H1 (cell line): Measurements from ENCODE around the gene ARID5B. TPM values are rescaled to one million over a fixed set of nuclear protein-coding genes. Genes with fewer than 3 reads are reported as not detected.

ENCODE experiments used
- CEBPB ChIP-seq: IDR thresholded peaks from 2 replicates; pipeline ENCODE4 v1.6.1; 2012; ENCODE audit warnings: low read depth, low read length
- CHD7 ChIP-seq: fragments of 300-600 bp; sonication (generic); IDR thresholded peaks from 2 replicates; pipeline ENCODE4 v1.7.1; 2012; ENCODE audit warnings: low read length, moderate library complexity, mild to moderate bottlenecking, inconsistent platforms; ENCODE audit not compliant: insufficient replicate concordance
- CTBP2 ChIP-seq: IDR thresholded peaks from 2 replicates; pipeline ENCODE4 v1.7.0; 2011; ENCODE audit warnings: borderline replicate concordance, mild to moderate bottlenecking, moderate library complexity, mixed read lengths, low read length; ENCODE audit not compliant: insufficient read depth, insufficient read length
- CTCF ChIP-seq, 3 experiments: IDR thresholded peaks; 1 replicate in 2 of 3; 2 replicates in 1 of 3; pipeline versions ENCODE4 v1.5.1 to v1.6.1; 2011; ENCODE audit warnings: low read length in 3 of 3, mild to moderate bottlenecking in 3 of 3, inconsistent platforms in 2 of 3, low read depth in 1 of 3, moderate library complexity in 1 of 3; ENCODE audit not compliant: insufficient read depth in 1 of 3; ENCODE audit errors: control extremely low read depth in 1 of 3
- POLR2A ChIP-seq, 2 experiments: IDR thresholded peaks; 1 replicate in 1 of 2; 2 replicates in 1 of 2; pipeline ENCODE4 v1.6.1; 2011; ENCODE audit warnings: low read depth in 2 of 2, low read length in 2 of 2, mild to moderate bottlenecking in 2 of 2; ENCODE audit errors: control extremely low read depth in 1 of 2
- SAP30 ChIP-seq: fragments of 300-600 bp; sonication (generic); IDR thresholded peaks from 2 replicates; pipeline ENCODE4 v1.7.1; 2012; ENCODE audit warnings: low read length, moderate library complexity, mild to moderate bottlenecking, inconsistent platforms; ENCODE audit not compliant: insufficient read depth, insufficient replicate concordance
- polyA plus RNA-seq, 7 experiments: library from polyadenylated mRNA; depleted of rRNA in 3 of 7; stranded (reverse) in 5 of 7; unstranded in 2 of 7; fragments of >200 nt in 5 of 7; fragments of 200-250 nt in 2 of 7; gene quantifications; 1 replicate in 5 of 7; 2 replicates in 1 of 7; 4 replicates in 1 of 7; pipeline versions ENCODE4 v1.2.1 to v1.2.3, GENCODE V29; 2011 to 2013; ENCODE audit warnings: missing spikeins in 2 of 7, mixed read lengths in 2 of 7
- total RNA-seq: library from RNA; stranded (reverse); fragmentation: NEBNext Ultra II Directional; extraction: Animal tissue kit (Norgen Biotek cat#: 25700); gene quantifications from 2 replicates; pipeline ENCODE4 v1.2.1, GENCODE V29; 2021

ARID5B gene
- total and polyA plus RNA-seq, 2 of the 8 experiments (the other 6 are each of a cell fraction or from before 2014, with no cell fraction given), result 0.21 to 1.1 TPM

GRCh38 chr10:61869774-61870525, 31.5 kb upstream of the ARID5B start (continued):
- TF ChIP-seq CHD7 (no peak), POLR2A (IDR thresholded peaks at IDR 0.05; ENCODE audit: control extremely low read depth in 1 of 2, low read depth in 2 of 2, low read length in 2 of 2) (no peak), CEBPB (no peak), CTBP2 (no peak), SAP30 (no peak), CTCF (IDR thresholded peaks at IDR 0.05; ENCODE audit: control extremely low read depth in 1 of 3, insufficient read depth in 1 of 3, low read depth in 1 of 3, low read length in 3 of 3) (no peak)
